Esophagus (tissue), 2 donors: Measurements from ENCODE around the gene DRGX. TPM values are rescaled to one million over a fixed set of nuclear protein-coding genes. Genes with fewer than 3 reads are reported as not detected.

Source experiments
- H3K27ac ChIP-seq, 2 donors: one replicate each; pipeline ENCODE4 v1.5.1; 2013; ENCODE audit warnings: low read depth in 2 of 2, mild to moderate bottlenecking in 2 of 2, inconsistent platforms in 1 of 2, low read length in 1 of 2, moderate library complexity in 1 of 2
- H3K27me3 ChIP-seq, 2 donors: one replicate each; pipeline ENCODE4 v1.6.1; 2013; ENCODE audit warnings: low read length in 2 of 2, control low read depth in 1 of 2, mild to moderate bottlenecking in 1 of 2; ENCODE audit not compliant: insufficient read depth in 2 of 2, control insufficient read depth in 1 of 2
- H3K36me3 ChIP-seq, 2 donors: one replicate each; pipeline ENCODE4 v1.6.1; 2013; ENCODE audit warnings: low read length in 1 of 2; ENCODE audit not compliant: control insufficient read depth in 2 of 2, insufficient read depth in 2 of 2
- H3K4me1 ChIP-seq, 2 donors: one replicate each; pipeline ENCODE4 v1.6.1; 2013; ENCODE audit warnings: low read length in 1 of 2; ENCODE audit not compliant: control insufficient read depth in 2 of 2, insufficient read depth in 2 of 2
- H3K4me3 ChIP-seq, 2 donors: one replicate each; pipeline ENCODE4 v1.5.1; 2013; ENCODE audit warnings: low read length in 2 of 2, mild to moderate bottlenecking in 2 of 2, low read depth in 1 of 2, moderate library complexity in 1 of 2
- H3K9me3 ChIP-seq, 2 donors: one replicate each; pipeline ENCODE4 v1.6.1; 2013; ENCODE audit warnings: mild to moderate bottlenecking in 2 of 2, low read depth in 1 of 2, low read length in 1 of 2, moderate library complexity in 1 of 2; ENCODE audit not compliant: control insufficient read depth in 2 of 2, insufficient read depth in 1 of 2
- whole genome bisulfite sequencing, 2 donors: extraction: QIAGEN DNeasy Blood & Tissue Kit; methylation state at CpG; one replicate each; pipeline ENCODE4 v1.1.7; 2013; 5-methylcytosine and 5-hydroxymethylcytosine counted together
- polyA plus RNA-seq, 2 donors: library from polyadenylated mRNA; stranded (reverse); fragments of 200-250 nt; gene quantifications; one replicate each; pipeline ENCODE4 v1.2.3, GENCODE V29; 2013
- donor health status: healthy with polysubstance abuse.
- donor health status: Bipolar disorder and iron deficiency.

Gene DRGX
- polyA plus RNA-seq, 2 donors = 0.04 TPM; not detected in 1

- H3K4me1 ChIP-seq = peaks cover 0 to 3% of the 10 kb centered on the region in 2 donors
- no peak overlapping the region for H3K27ac ChIP-seq
- no peaks in the 10 kb centered on the region for H3K36me3 ChIP-seq
- H3K27me3 ChIP-seq = no peaks in the 10 kb centered on the region
- H3K9me3 ChIP-seq = no peaks in the 10 kb centered on the region
- H3K4me3 ChIP-seq = no peak overlapping the region
- 49 to 70% methylated on average over 9 of the region's 9 CpGs for WGBS, 2 donors
These were observed 67.3 kb downstream of the DRGX start for GRCh38 chr10:49328401-49329145.

GRCh38 chr10:49327036-49327813 lies 68.7 kb downstream of the DRGX start:
- peaks cover 0 to 3% of the 10 kb centered on the region in 2 donors for H3K4me1 ChIP-seq
- no peaks in the 10 kb centered on the region for H3K36me3 ChIP-seq
- no peaks in the 10 kb centered on the region for H3K9me3 ChIP-seq
- WGBS, 2 donors = 83 to 85% methylated on average over 8 of the region's 8 CpGs
- H3K27me3 ChIP-seq = no peaks in the 10 kb centered on the region
- H3K27ac ChIP-seq = no peak overlapping the region
- H3K4me3 ChIP-seq = no peak overlapping the region

- no peaks in the 10 kb centered on the region for H3K9me3 ChIP-seq
- H3K4me1 ChIP-seq = no peaks in the 10 kb centered on the region
- no peaks in the 10 kb centered on the region for H3K27me3 ChIP-seq
- H3K4me3 ChIP-seq = no peak overlapping the region
- no peaks in the 10 kb centered on the region for H3K36me3 ChIP-seq
- H3K27ac ChIP-seq = no peak overlapping the region
- WGBS, 2 donors = 89 to 94% methylated on average over 45 to 48 of the region's 48 CpGs
These were observed 69.7 kb downstream of the DRGX start for GRCh38 chr10:49325916-49326783.

GRCh38 chr10:49325131-49325915 lies 70.6 kb downstream of the DRGX start:
- Histone ChIP-seq H3K4me1 (no peaks in the 10 kb centered on the region), H3K4me3 (no peak overlapping the region), H3K36me3 (no peaks in the 10 kb centered on the region), H3K9me3 (no peaks in the 10 kb centered on the region), H3K27me3 (no peaks in the 10 kb centered on the region), H3K27ac (no peak overlapping the region)
- 86 to 89% methylated on average over 20 of the region's 20 CpGs for WGBS, 2 donors

GRCh38 chr10:49324711-49325110 lies 71.2 kb downstream of the DRGX start:
- 72 to 77% methylated on average over 4 of the region's 4 CpGs for WGBS, 2 donors
- Histone ChIP-seq H3K9me3 (no peaks in the 10 kb centered on the region), H3K4me1 (no peaks in the 10 kb centered on the region), H3K36me3 (no peaks in the 10 kb centered on the region), H3K27me3 (no peaks in the 10 kb centered on the region), H3K27ac (no peak overlapping the region), H3K4me3 (no peak overlapping the region)

- Histone ChIP-seq H3K4me3 (no peak overlapping the region), H3K4me1 (no peaks in the 10 kb centered on the region), H3K9me3 (no peaks in the 10 kb centered on the region), H3K36me3 (no peaks in the 10 kb centered on the region), H3K27me3 (no peaks in the 10 kb centered on the region), H3K27ac (no peak overlapping the region)
- WGBS, 2 donors = 82 to 89% methylated on average over 9 of the region's 9 CpGs
These were observed 72.0 kb downstream of the DRGX start for GRCh38 chr10:49323896-49324270.

GRCh38 chr10:49323171-49323895 lies 72.6 kb downstream of the DRGX start:
- Histone ChIP-seq H3K4me1 (no peaks in the 10 kb centered on the region), H3K27me3 (no peaks in the 10 kb centered on the region), H3K4me3 (no peak overlapping the region), H3K9me3 (no peaks in the 10 kb centered on the region), H3K36me3 (no peaks in the 10 kb centered on the region), H3K27ac (no peak overlapping the region)
- 65% methylated on average over 7 of the region's 7 CpGs for WGBS, 2 donors

GRCh38 chr10:49322371-49323170 lies 73.3 kb downstream of the DRGX start:
- H3K4me1 ChIP-seq = no peaks in the 10 kb centered on the region
- H3K4me3 ChIP-seq = no peak overlapping the region
- no peaks in the 10 kb centered on the region for H3K9me3 ChIP-seq
- H3K27me3 ChIP-seq = no peaks in the 10 kb centered on the region
- H3K27ac ChIP-seq = no peak overlapping the region
- H3K36me3 ChIP-seq = no peaks in the 10 kb centered on the region
- WGBS, 2 donors = 86 to 89% methylated on average over 26 of the region's 26 CpGs
